GM21515 (cell line): ENCODE data around the gene USH2A.

Experiments
- ATAC-seq: cut with Tn5 transposase; IDR thresholded peaks from one replicate; pipeline ENCODE4 v1.9.1; 2021; ENCODE audit not compliant: unreplicated experiment

USH2A gene

DNA sequence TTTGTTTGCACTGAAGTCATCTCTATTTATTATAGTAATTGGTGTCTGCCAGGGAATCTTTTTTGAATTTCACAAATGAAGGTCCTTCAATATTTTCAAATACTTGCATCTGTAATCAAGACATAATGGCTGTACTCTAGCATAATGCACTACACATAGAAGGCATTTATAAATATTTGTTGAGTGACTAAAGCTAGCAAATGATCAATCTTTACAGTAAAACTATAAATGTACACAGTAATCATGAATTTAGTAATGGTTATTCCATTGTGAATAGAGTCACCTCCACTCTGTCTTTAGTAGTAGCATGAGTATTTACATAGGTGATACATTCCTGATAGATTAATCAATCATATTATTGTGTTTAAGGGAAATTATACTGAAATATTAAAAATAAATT, 119.6 kb downstream of the USH2A start:
- ATAC-seq, result no peak

DNA sequence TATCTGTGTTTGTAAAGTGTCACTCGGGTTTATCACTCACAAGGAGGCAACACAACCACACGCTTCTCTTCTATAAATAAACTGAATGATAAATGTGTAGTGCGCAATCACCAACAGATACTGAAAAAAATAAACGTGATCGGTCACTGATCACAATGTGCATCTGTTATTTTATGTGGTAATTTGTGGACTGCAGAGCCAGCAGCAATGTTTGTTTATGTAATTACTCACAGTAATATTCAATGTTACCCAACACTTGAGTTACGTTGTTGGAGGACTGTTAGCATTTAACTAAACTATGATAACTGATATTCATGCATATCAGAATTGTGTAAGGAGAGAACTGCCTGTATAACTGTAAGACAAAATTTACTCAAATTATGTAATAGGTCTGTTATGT, 129.6 kb downstream of the USH2A start:
- ATAC-seq, result no peak

DNA sequence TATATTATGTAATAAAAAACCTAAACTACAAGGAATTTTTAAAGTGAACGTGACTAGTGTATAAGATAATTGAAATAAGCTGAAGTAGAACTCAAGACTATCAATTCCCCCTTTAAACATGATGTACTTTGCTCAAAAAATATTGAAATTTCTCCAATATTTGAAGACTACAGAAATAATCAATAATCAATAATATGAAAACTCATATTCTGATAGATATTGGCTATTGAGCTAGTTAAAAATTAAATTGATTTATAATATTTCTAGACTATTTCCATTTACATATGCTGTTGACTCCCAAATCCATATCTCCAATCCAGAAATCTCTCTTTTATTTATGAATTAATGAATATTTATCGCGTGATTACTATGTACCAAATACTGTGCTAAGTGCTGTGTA, 133.2 kb downstream of the USH2A start:
- ATAC-seq, result no peak

DNA sequence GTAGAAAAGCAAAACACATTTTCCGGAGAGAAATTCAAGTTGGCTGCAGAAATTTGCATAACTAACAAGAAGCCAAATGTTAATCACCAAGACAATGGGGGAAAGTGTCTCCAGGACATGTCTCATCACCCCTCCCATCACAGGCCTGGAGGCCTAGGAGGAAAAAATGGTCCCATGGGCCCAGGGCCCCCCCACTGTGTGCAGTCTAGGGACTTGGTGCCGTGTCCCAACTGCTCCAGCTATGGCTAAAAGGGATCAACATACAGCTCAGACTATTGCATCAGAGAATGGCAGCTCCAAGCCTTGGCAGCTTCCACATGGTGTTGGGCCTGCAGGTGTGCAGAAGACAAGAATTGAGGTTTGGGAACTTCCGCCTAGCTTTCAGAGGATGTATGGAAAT, 138.2 kb downstream of the USH2A start:
- no peak for ATAC-seq

DNA sequence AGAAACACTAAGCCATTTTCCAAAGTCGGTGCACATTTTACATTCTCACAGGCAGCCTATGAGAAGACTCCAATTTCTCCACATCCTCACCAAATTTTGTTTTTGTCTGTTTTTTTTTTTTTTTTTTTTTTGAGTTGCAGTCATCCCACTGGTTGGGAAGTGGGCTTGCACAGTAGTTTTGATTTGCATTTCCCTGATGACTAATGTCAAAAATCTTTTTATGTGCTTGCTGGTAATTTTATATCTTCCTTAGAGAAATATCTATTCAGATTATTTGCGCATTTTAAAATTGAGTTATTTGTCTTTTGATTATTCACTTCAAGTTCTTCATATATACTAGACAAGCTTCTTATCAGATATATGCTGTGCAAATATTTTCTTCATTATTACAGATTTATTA, 141.5 kb downstream of the USH2A start:
- ATAC-seq, result no peak

DNA sequence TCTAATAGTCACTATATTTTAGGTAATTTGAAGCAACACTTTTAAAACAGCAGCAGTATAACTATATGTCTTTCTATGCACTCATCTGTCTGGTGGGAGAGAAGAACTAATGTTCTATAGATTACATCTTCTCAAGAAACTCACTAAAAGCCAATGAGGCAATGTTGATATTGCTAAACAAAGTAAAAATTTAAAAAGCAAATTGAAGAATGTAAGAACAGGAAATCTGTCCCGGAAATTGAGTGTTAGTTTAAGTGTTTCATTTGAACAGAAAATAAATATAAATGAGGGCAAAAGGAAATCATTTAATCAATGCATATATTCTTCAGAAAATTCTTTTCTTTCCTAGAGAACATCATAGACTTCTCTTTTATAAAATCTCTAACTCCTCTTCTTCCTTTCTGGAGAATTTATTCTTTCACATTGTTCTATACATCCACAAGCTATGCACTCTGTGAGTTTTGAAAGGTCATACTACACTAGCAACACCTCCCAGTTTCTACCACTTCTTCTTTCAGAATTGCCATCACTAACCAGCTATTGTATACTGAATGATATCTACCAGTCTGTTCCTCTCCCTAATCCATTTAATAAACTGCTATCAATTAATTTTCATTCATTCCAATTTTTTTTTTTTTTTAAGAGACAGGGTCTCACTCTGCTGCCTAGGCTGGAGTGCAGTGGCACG, 153.0 kb downstream of the USH2A start:
- ATAC-seq, result no peak

DNA sequence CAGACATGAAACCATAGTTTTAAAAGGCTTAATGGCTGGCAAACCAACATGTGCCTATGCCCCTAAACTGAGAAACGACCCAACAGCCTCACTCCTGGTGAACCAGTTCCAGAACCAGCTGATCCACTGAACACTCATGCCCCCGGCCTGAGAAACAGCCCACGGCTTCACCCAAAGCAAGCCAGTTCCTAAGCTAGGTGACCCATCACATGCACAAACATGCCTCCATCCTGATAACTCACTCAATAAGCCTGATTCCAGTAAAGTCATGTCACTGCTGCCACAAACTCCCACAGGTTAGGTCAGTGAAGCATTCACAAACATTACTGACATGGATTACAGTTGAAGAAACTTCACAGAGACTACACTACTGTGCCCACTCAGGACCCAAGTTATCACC, 161.6 kb downstream of the USH2A start:
- no peak for ATAC-seq

DNA sequence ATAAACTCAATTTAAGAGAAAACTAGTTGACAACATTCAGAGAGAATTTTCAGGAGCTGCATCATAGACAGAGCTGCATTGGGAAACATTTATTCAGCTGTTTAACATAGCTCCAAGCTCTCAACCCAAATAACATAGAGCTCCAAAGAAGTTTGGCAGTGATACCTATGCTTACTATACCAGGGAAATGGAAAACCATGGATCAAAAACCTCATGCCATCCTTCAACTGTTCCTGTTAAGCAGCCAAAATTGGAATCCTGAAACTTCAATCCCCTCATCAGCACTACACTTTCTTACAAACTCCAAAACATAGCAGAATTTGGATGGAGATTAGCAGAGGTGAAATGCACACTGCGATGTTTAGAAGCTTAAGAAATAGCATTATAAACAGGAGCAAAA, 164.4 kb downstream of the USH2A start:
- ATAC-seq, result no peak

DNA sequence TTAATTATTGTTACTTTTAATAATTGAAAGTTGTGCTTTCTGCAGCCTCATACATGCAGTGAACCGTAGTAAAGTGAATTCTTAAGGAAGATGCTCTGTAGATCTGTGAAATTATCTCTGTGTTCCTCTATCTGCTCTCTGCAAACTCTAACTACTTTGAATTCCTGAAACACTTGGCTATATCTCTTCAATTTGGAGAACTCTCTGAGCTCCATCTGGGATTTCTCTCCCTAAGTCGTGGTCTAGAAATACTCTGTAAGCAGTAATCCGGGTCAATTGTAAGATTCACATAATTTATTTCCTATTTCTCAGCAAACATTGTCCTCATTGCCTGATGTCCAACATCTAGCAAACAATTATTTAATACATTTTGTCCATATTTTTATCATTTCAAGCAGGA, 164.9 kb downstream of the USH2A start:
- ATAC-seq, result no peak

DNA sequence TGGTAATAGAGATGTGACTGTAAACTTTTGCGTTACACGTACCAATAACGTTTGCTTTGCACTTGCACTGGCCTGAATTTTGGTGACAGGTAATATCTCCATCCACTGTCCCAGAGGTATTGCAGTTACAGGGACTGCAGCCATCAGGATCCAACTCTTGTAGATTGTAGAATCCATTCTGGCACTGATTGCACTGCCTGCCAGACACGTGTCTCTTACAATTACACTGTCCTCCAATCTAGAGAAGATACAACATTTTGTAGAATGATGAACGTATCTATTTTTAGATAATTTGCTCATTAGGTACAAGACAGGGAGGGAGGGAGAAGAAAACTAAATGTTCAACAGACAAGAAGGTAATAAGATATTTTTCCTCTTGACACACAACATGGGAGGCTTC, 172.4 kb downstream of the USH2A start:
- ATAC-seq, result no peak

DNA sequence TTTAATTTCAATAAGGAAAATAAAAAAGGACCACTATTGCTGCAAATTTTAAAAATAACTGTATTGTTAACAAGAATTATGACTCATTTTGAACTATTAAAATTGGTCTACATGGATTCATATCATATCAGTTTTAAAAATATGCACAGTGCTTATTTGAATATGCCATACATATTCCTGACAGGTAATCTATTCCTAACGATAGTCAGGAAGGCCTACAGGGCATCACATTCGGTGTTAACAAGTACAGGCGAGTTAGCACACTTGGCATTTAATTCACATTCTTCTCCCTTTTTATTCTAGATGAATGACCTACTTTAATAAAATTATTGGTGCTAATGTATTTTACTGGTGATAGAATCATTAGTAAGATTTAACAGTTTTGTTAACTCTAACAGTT, 174.6 kb downstream of the USH2A start:
- ATAC-seq, result no peak

DNA sequence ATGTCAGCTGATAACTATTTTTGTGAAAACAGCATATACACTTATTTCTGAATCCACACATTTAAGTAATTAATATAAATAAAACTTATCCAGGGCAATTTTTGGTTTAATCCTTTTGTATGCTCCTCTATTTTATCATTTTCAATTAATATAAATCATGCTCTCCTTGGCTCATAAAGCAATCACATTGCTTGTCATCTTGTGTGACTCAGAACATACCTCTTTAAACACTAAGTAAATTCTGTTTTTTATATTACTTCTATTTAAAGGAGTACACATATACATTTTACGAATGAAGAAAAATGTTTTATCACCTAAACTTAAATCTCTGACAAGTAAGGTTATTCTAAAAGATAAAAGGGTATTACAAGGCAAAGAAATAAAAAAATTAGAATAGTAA, 175.3 kb downstream of the USH2A start:
- ATAC-seq, result no peak

DNA sequence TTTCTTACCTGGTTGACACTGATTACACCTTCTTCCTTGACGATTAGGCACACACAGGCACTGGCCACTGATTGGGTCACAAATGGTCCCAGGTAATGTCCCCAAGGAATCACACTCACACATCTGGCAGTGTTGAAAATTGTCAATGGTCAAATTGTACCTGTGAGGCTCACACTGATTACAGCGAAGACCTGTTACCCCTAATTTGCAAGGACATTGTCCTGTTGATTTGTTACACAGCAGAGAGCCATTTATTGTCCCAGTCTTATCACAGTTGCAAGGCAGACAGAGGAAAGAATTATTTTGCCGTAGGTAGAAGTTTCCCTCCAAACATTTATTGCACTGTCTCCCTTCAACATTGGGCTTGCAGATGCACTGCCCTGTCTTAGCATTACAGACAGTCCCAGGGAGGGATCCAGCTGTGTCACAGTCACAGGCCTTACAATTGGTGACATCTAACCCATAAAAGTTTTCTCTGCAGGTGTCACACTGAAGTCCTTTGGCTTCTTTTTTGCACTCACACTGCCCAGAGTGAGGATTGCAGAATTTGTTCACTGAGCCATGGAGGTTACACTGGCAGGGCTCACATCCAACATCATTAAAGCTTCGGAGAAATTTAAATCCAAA, 176.6 kb downstream of the USH2A start:
- no peak for ATAC-seq

DNA sequence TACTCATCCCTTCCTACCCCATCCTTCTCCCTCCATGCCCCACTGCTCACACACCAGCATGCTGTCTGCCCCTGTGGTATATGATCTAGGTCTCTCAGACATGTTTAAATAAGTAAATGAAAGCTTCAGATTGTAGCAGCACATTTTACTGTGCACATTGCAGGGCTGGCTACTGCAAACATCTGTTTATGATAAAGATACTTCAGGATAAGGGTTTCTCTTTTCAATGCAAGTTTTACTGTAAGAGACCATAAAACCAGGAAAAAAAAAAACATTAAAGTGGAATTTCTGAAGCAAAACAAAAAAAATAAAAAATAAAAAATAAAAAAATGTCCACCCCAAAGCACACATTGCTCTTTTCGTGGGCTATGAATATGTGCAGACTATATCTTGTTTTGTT, 184.4 kb downstream of the USH2A start:
- ATAC-seq, result no peak

DNA sequence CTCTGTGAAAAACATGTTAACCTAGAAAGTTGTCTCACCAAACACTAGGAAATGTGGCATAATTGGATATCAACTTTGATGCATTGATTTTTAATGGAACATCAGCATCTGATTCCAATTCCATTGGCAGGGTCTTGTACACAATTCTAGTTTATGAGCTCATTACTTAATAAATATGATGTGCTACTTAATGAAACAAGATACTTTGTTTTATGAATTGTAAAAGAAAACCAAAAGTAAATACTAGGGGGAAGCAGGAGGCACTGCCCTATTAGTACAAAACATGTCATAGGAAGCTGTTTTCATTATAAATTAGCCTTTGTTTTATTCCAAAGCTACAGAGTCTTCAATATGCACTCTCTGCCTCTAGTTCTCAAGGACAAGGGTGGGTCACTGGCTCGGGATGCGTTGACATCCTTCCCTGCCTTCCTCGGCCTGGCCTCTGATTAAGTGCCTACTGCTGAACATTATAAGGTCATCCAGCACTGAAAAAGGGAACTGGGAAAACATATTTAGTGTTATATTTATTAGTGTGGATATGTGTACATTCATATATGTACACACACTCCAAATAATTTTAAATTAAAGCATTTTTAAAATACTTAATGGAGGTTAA, 185.2 kb downstream of the USH2A start:
- ATAC-seq, result no peak

DNA sequence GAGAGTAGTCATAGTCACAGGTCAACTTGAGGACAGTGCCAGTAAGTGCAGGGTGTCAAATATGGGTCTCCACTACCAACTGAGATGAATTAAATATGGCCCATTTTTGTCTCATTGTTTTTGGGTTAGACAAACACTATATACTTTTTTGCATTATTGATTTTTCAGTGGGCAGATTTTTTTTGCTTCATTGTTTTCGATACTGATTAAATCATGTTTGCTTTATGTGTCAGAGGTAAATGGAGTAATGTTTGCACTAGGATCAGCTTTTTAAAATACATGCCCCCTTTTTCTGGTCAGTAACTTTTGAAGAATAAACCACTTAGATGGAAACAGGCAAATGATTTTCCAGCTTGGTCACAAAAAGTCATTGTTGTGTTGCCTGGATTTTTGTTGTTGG, 199.0 kb downstream of the USH2A start:
- ATAC-seq, result no peak

DNA sequence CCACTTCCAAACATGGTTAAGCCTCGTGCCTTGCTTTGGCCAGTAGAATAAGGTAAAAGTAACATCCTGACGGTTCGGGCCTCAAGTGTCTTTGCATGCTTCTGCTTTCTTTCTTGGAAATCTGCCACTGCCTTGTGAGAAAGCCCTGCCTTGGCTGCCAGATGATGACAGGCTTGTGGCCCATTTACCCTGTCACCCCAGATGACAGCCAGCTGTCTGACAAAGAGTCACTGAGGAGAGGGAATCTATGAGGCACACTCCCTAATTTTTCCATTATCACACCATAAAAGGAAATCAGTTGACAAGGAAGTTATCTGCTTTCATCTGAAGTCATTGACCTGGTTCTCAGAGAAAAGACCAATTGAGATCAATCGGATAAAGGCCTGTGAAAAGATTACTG, 199.8 kb downstream of the USH2A start:
- no peak for ATAC-seq

DNA sequence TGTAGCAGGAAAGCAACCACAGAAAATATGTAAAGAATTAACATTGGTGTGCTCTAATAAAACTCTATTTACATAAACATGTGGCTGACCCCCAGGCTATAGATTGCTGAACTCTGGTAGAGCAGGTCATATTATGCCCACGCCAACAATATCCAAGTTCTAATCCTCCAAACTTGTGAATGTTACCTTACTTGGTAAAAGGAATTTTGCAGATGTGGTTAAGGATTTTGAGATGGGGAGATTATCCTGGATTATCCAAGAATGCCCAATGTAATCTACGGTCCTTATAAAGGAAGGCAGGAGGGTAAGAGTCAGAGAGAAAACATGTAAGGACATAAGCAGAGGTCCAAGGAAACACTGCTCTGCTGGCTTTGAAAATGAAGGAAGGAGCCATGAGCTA, 201.0 kb downstream of the USH2A start:
- ATAC-seq, result no peak

DNA sequence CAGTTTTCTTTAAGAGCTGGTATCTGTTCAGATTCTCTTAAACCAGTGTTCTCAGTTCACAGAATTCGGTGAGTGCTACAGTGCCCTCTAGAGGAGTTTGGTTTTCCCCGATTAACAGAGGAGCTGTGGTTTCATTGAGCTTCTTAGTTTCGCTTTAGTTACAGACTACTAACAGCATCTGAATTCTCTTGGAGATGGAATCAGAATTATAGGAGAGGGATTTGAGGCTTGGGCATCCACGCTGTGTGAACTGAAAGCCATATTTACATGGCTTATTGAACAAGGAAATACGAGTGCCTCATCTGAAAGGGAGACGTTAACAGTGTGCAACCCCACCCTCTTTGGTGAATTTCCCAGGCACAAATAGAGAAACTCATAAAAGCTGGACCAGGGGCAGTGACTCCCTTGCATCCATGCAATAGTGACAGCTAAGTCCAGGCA, 202.0 kb downstream of the USH2A start:
- peak; percentile 100 for ATAC-seq

DNA sequence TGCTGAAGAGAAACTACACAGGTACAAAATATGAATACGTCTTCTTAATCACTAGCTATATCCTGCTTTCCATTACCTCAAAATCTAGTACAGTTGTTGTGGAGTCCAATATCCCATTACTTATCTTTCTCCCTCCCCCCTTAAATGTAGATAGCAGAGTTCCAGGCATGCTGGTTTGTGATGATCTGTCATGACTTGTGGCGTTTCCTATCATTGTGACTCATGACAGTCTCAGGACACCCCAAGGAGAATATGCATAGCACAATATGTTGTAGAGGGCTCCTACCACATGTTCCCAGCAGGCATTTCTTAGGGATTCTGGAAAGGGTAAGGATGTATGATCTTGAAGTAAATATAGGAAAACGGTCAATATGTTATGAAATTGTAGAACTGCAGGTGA, 206.9 kb downstream of the USH2A start:
- ATAC-seq, result no peak

DNA sequence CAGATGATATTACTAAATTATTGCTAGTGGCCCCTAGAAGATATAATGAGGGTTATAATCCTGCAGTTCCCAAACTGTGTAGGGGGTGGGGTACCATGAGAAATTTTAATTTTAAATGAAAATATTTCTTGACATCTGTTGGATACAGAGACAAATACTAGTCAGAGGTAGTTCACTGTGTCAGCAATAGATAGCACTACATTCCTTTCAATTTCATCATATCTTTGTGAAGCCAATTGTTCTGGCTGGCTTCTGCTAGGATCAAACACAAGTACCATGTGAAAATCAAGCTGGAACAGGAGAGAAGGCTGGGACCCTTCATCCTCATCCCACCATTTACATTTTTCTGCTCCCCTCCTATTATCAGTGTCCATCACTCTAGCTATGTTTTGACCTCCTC, 208.1 kb downstream of the USH2A start:
- no peak for ATAC-seq

DNA sequence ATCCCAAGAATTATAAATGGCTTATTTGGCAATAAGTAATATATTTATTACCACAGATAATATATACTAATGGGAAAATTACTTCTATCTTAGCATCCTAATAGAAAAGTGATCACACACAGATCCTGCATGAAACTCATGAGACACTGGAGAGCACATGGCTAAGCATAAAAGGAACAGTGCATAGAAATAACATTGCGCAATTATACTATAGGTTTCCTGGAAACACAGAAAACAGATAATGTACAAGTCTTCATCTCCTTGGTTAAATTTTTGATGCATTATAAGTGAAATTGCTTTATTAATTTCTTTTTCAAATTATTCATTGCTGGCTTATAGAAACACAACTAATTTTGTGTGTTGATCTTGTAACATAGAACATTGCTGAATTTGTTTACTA, 210.4 kb downstream of the USH2A start:
- no peak for ATAC-seq

DNA sequence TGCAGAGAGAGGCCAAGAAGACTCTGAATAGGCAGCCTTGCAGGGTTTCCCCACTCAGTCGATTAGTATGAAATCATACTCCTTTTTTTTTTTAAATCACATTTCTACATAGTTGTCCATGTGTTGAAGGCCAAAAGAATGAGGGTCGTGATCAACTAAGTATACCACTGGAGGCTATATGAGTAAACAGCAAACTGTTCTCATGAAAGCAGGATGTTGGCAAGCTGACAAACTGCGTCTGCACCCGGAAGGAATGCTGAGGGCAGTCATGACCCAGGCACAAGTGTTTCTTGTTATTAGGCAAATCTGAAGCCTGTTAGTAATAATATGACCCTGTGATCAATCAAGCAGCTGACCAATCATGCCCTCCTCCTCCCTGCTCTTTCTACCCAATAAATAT, 213.2 kb downstream of the USH2A start:
- no peak for ATAC-seq
